IPS-20b (cell line): Measurements from ENCODE around the gene CUBN.

Experiments
- H3K27ac ChIP-seq: one replicate; pipeline ENCODE4 v1.5.1; 2013; ENCODE audit warnings: low read length
- H3K27me3 ChIP-seq: 2 replicates; pipeline ENCODE4 v1.6.1; 2013; ENCODE audit warnings: mild to moderate bottlenecking, low read length, inconsistent platforms; ENCODE audit not compliant: insufficient read depth
- H3K36me3 ChIP-seq: 2 replicates; pipeline ENCODE4 v1.6.1; 2013; ENCODE audit warnings: low read depth, mild to moderate bottlenecking, inconsistent platforms, low read length, moderate library complexity; ENCODE audit not compliant: insufficient read depth
- H3K4me1 ChIP-seq: 2 replicates; pipeline ENCODE4 v1.6.1; 2013; ENCODE audit warnings: mild to moderate bottlenecking, control low read depth, inconsistent platforms, low read length, moderate library complexity; ENCODE audit not compliant: insufficient read depth
- H3K4me3 ChIP-seq: 2 replicates; pipeline ENCODE4 v1.5.1; 2013; ENCODE audit warnings: mild to moderate bottlenecking, low read length, inconsistent platforms
- H3K9ac ChIP-seq: 2 replicates; pipeline ENCODE4 v1.6.1; 2013; ENCODE audit warnings: low read depth, mild to moderate bottlenecking, inconsistent platforms, low read length, moderate library complexity
- H3K9me3 ChIP-seq: 2 replicates; pipeline ENCODE4 v1.6.1; 2013; ENCODE audit warnings: mild to moderate bottlenecking, low read depth, low read length, inconsistent platforms; ENCODE audit not compliant: insufficient read depth

The CUBN gene

GRCh38 chr10:16986406-16987205 is 143.0 kb downstream of the CUBN start:
- Histone ChIP-seq H3K4me3 (peak overlapping the region; percentile 23; the same call in 1 of the 2 replicates), H3K27me3 (no peaks in the 10 kb centered on the region), H3K36me3 (no peaks in the 10 kb centered on the region), H3K4me1 (peaks cover 8% of the 10 kb centered on the region; the same call in 1 of the 2 replicates), H3K27ac (no peak overlapping the region), H3K9ac (peak overlapping the region; percentile 49; the same call in 1 of the 2 replicates), H3K9me3 (no peaks in the 10 kb centered on the region)

GRCh38 chr10:16986082-16986405 is 143.6 kb downstream of the CUBN start:
- H3K4me1 ChIP-seq: peaks cover 8% of the 10 kb centered on the region; the same call in 1 of the 2 replicates
- H3K9ac ChIP-seq: peak overlapping the region; percentile 49; the same call in 1 of the 2 replicates

GRCh38 chr10:16984242-16984641 is 145.4 kb downstream of the CUBN start:
- Histone ChIP-seq H3K27ac (no peak overlapping the region), H3K4me3 (no peak overlapping the region), H3K4me1 (peaks cover 8% of the 10 kb centered on the region; the same call in 1 of the 2 replicates), H3K9me3 (no peaks in the 10 kb centered on the region), H3K36me3 (no peaks in the 10 kb centered on the region), H3K27me3 (no peaks in the 10 kb centered on the region), H3K9ac (no peak overlapping the region)

More at GRCh38 chr10:16986082-16986405, 143.6 kb downstream of the CUBN start:
- no peaks in the 10 kb centered on the region for H3K27me3 ChIP-seq
- H3K27ac ChIP-seq: no peak overlapping the region
- H3K4me3 ChIP-seq: no peak overlapping the region
- no peaks in the 10 kb centered on the region for H3K9me3 ChIP-seq
- no peaks in the 10 kb centered on the region for H3K36me3 ChIP-seq

GRCh38 chr10:16976803-16977202 is 152.8 kb downstream of the CUBN start:
- H3K9ac ChIP-seq: no peak overlapping the region
- H3K4me1 ChIP-seq: no peaks in the 10 kb centered on the region
- no peaks in the 10 kb centered on the region for H3K36me3 ChIP-seq
- no peaks in the 10 kb centered on the region for H3K27me3 ChIP-seq
- no peaks in the 10 kb centered on the region for H3K9me3 ChIP-seq
- H3K4me3 ChIP-seq: no peak overlapping the region
- no peak overlapping the region for H3K27ac ChIP-seq

- Histone ChIP-seq H3K27ac (no peak overlapping the region), H3K9ac (no peak overlapping the region), H3K36me3 (no peaks in the 10 kb centered on the region), H3K27me3 (no peaks in the 10 kb centered on the region), H3K4me1 (no peaks in the 10 kb centered on the region), H3K4me3 (no peak overlapping the region), H3K9me3 (no peaks in the 10 kb centered on the region)
Observed at GRCh38 chr10:16975188-16975587, 154.4 kb downstream of the CUBN start.

GRCh38 chr10:16968416-16969041 is 161.1 kb downstream of the CUBN start:
- Histone ChIP-seq H3K27me3 (no peaks in the 10 kb centered on the region), H3K9me3 (no peaks in the 10 kb centered on the region), H3K4me1 (peaks cover 26% of the 10 kb centered on the region), H3K4me3 (no peak overlapping the region), H3K36me3 (no peaks in the 10 kb centered on the region), H3K9ac (peak overlapping the region; percentile 34; the same call in 1 of the 2 replicates), H3K27ac (no peak overlapping the region)

GRCh38 chr10:16967866-16968415 is 161.7 kb downstream of the CUBN start:
- H3K9me3 ChIP-seq: no peaks in the 10 kb centered on the region
- H3K27me3 ChIP-seq: no peaks in the 10 kb centered on the region
- H3K9ac ChIP-seq: peak overlapping the region; percentile 34; the same call in 1 of the 2 replicates
- no peak overlapping the region for H3K4me3 ChIP-seq
- H3K4me1 ChIP-seq: peaks cover 26% of the 10 kb centered on the region
- H3K36me3 ChIP-seq: no peaks in the 10 kb centered on the region
- H3K27ac ChIP-seq: no peak overlapping the region

GRCh38 chr10:16966991-16967865 is 162.4 kb downstream of the CUBN start:
- H3K4me1 ChIP-seq: peaks cover 26% of the 10 kb centered on the region
- H3K36me3 ChIP-seq: no peaks in the 10 kb centered on the region
- H3K9ac ChIP-seq: peak overlapping the region; percentile 34; the same call in 1 of the 2 replicates
- H3K27ac ChIP-seq: peak overlapping the region; percentile 17
- H3K9me3 ChIP-seq: no peaks in the 10 kb centered on the region
- no peak overlapping the region for H3K4me3 ChIP-seq
- H3K27me3 ChIP-seq: no peaks in the 10 kb centered on the region

GRCh38 chr10:16965740-16966447 is 163.7 kb downstream of the CUBN start:
- H3K27me3 ChIP-seq: no peaks in the 10 kb centered on the region
- no peaks in the 10 kb centered on the region for H3K36me3 ChIP-seq
- peaks cover 26% of the 10 kb centered on the region for H3K4me1 ChIP-seq
- H3K27ac ChIP-seq: no peak overlapping the region
- no peak overlapping the region for H3K4me3 ChIP-seq
- no peaks in the 10 kb centered on the region for H3K9me3 ChIP-seq
- no peak overlapping the region for H3K9ac ChIP-seq

GRCh38 chr10:16965344-16965616 is 164.3 kb downstream of the CUBN start:
- Histone ChIP-seq H3K4me1 (peaks cover 26% of the 10 kb centered on the region), H3K27ac (no peak overlapping the region)

More at GRCh38 chr10:16965344-16965616, 164.3 kb downstream of the CUBN start:
- H3K4me3 ChIP-seq: no peak overlapping the region
- H3K27me3 ChIP-seq: no peaks in the 10 kb centered on the region
- no peaks in the 10 kb centered on the region for H3K9me3 ChIP-seq
- no peak overlapping the region for H3K9ac ChIP-seq
- no peaks in the 10 kb centered on the region for H3K36me3 ChIP-seq
